Astrocyte (in vitro differentiated cells and primary cell): ENCODE data around the gene GNA15. TPM values are rescaled to one million over a fixed set of nuclear protein-coding genes. Genes with fewer than 3 reads are reported as not detected.
A peak's percentile ranks its signal among the peaks of the same experiment; 100 is the strongest.

ENCODE experiments used
- DNase-seq: peaks from one replicate; pipeline ENCODE4 v3.0.0-alpha.2; 2010; ENCODE audit warnings: low read depth
- FAIRE-seq: peaks from 2 replicates; lab custom pipeline; 2011; peaks lifted over from hg19 to GRCh38; lab: Jason Lieb, UNC
- H2AFZ ChIP-seq: 2 replicates; pipeline ENCODE4 v1.6.0; 2012; ENCODE audit warnings: low read depth, low read length, inconsistent platforms
- H3K27ac ChIP-seq: 2 replicates; pipeline ENCODE4 v1.5.1; 2011; ENCODE audit warnings: low read depth, low read length, inconsistent platforms
- H3K27me3 ChIP-seq: 2 replicates; pipeline ENCODE4 v1.6.0; 2011; ENCODE audit warnings: low read length, inconsistent platforms; ENCODE audit not compliant: insufficient read depth
- H3K36me3 ChIP-seq: 2 replicates; pipeline ENCODE4 v1.5.1; 2011; ENCODE audit warnings: low read length, inconsistent platforms; ENCODE audit not compliant: insufficient read depth
- H3K4me1 ChIP-seq: 2 replicates; pipeline ENCODE4 v1.5.1; 2011; ENCODE audit warnings: low read length, inconsistent platforms; ENCODE audit not compliant: insufficient read depth
- H3K4me2 ChIP-seq: 2 replicates; pipeline ENCODE4 v1.6.0; 2012; ENCODE audit warnings: low read length, inconsistent platforms
- H3K4me3 ChIP-seq: 2 replicates; pipeline ENCODE4 v1.5.1; 2011; ENCODE audit warnings: low read depth, mild to moderate bottlenecking, low read length, inconsistent platforms; ENCODE audit not compliant: insufficient read depth
- H3K79me2 ChIP-seq: 2 replicates; pipeline ENCODE4 v1.6.0; 2012; ENCODE audit warnings: mild to moderate bottlenecking, low read length, inconsistent platforms; ENCODE audit not compliant: insufficient read depth
- H3K9ac ChIP-seq: 2 replicates; pipeline ENCODE4 v1.6.0; 2012; ENCODE audit warnings: mild to moderate bottlenecking, low read length, inconsistent platforms
- H3K9me3 ChIP-seq: 2 replicates; pipeline ENCODE4 v1.5.1; 2012; ENCODE audit warnings: low read depth, mild to moderate bottlenecking, low read length, inconsistent platforms; ENCODE audit not compliant: insufficient read depth
- H4K20me1 ChIP-seq: 2 replicates; pipeline ENCODE4 v1.6.0; 2012; ENCODE audit warnings: low read length, inconsistent platforms; ENCODE audit not compliant: insufficient read depth
- H3K27ac Mint-ChIP-seq: one replicate; pipeline ENCODE4 v1.8.0; 2021; ENCODE audit warnings: mild to moderate bottlenecking, mixed read lengths; ENCODE audit not compliant: unreplicated experiment
- H3K27me3 Mint-ChIP-seq: one replicate; pipeline ENCODE4 v1.8.0; 2021; ENCODE audit warnings: low read depth, mixed read lengths; ENCODE audit not compliant: unreplicated experiment
- H3K36me3 Mint-ChIP-seq: one replicate; pipeline ENCODE4 v1.8.0; 2021; ENCODE audit warnings: low read depth, mixed read lengths; ENCODE audit not compliant: unreplicated experiment
- H3K4me1 Mint-ChIP-seq: one replicate; pipeline ENCODE4 v1.8.0; 2021; ENCODE audit warnings: low read depth, mixed read lengths; ENCODE audit not compliant: unreplicated experiment
- H3K4me3 Mint-ChIP-seq: one replicate; pipeline ENCODE4 v1.8.0; 2021; ENCODE audit warnings: mild to moderate bottlenecking, moderate library complexity, mixed read lengths; ENCODE audit not compliant: unreplicated experiment
- H3K9me3 Mint-ChIP-seq: one replicate; pipeline ENCODE4 v1.8.0; 2021; ENCODE audit warnings: mild to moderate bottlenecking, mixed read lengths; ENCODE audit not compliant: unreplicated experiment
- EZH2 ChIP-seq: IDR thresholded peaks from 2 replicates; pipeline ENCODE4 v1.6.1; 2012; ENCODE audit warnings: mild to moderate bottlenecking, low read length, inconsistent platforms; ENCODE audit not compliant: insufficient read depth
- total RNA-seq: library from RNA; stranded (reverse); gene quantifications from 2 replicates; pipeline ENCODE4 v1.2.1, GENCODE V29; 2021
- TF ChIP-seq, protein P1 (sequence below): IDR thresholded peaks from 2 replicates; pipeline ENCODE4 v1.5.1; 2011; ENCODE audit warnings: low read depth, mild to moderate bottlenecking, inconsistent platforms, low read length, moderate library complexity; ENCODE audit not compliant: insufficient read depth

GNA15 gene
- total RNA-seq, 1 donor from 2014 or later = not detected

GRCh38 chr19:3146677-3147100 is 10.9 kb downstream of the GNA15 start:
- Histone ChIP-seq H3K4me2 (no peak overlapping the region), H3K4me1 (peaks cover 9% of the 10 kb centered on the region), H3K27me3 (no peaks in the 10 kb centered on the region), H3K27ac (no peak overlapping the region), H3K4me3 (no peak overlapping the region), H3K79me2 (no peaks in the 10 kb centered on the region), H3K9me3 (no peaks in the 10 kb centered on the region), H2AFZ (no peak overlapping the region), H3K36me3 (no peaks in the 10 kb centered on the region), H4K20me1 (no peaks in the 10 kb centered on the region), H3K9ac (no peak overlapping the region)
- FAIRE-seq (no peak), DNase-seq (no peak)
- Mint-ChIP-seq H3K4me1 (no peaks in the 10 kb centered on the region), H3K27me3 (peaks cover 13% of the 10 kb centered on the region), H3K4me3 (no peak overlapping the region), H3K9me3 (no peaks in the 10 kb centered on the region), H3K27ac (no peak overlapping the region), H3K36me3 (no peaks in the 10 kb centered on the region)
- no peak for TF ChIP-seq EZH2
- TF ChIP-seq, protein P1, sequence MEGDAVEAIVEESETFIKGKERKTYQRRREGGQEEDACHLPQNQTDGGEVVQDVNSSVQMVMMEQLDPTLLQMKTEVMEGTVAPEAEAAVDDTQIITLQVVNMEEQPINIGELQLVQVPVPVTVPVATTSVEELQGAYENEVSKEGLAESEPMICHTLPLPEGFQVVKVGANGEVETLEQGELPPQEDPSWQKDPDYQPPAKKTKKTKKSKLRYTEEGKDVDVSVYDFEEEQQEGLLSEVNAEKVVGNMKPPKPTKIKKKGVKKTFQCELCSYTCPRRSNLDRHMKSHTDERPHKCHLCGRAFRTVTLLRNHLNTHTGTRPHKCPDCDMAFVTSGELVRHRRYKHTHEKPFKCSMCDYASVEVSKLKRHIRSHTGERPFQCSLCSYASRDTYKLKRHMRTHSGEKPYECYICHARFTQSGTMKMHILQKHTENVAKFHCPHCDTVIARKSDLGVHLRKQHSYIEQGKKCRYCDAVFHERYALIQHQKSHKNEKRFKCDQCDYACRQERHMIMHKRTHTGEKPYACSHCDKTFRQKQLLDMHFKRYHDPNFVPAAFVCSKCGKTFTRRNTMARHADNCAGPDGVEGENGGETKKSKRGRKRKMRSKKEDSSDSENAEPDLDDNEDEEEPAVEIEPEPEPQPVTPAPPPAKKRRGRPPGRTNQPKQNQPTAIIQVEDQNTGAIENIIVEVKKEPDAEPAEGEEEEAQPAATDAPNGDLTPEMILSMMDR = peak; percentile 39

DNA sequence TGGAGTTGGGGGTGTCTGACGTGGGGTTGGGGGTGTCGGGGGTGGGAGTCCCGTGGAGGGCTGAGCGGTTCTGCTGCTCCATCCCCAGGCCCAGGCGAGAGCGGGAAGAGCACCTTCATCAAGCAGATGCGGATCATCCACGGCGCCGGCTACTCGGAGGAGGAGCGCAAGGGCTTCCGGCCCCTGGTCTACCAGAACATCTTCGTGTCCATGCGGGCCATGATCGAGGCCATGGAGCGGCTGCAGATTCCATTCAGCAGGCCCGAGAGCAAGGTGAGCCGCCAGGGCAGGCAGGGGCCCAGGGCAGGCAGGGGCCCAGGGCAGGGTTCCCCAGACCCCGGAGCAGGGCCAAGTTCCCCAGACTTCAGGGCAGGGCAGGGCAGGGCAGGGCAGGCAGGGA is 12.7 kb downstream of the GNA15 start:
- no peaks in the 10 kb centered on the region for H3K4me1 ChIP-seq
- H4K20me1 ChIP-seq = no peaks in the 10 kb centered on the region
- DNase-seq (no peak), FAIRE-seq (no peak)
- no peak overlapping the region for H3K4me2 ChIP-seq
- Mint-ChIP-seq H3K4me1 (no peaks in the 10 kb centered on the region), H3K27me3 (peaks cover 13% of the 10 kb centered on the region), H3K36me3 (no peaks in the 10 kb centered on the region), H3K4me3 (no peak overlapping the region), H3K27ac (no peak overlapping the region), H3K9me3 (no peaks in the 10 kb centered on the region)
- H3K27ac ChIP-seq = no peak overlapping the region
- no peak overlapping the region for H3K9ac ChIP-seq
- H3K79me2 ChIP-seq = no peaks in the 10 kb centered on the region
- no peaks in the 10 kb centered on the region for H3K9me3 ChIP-seq
- H2AFZ ChIP-seq = no peak overlapping the region
- H3K4me3 ChIP-seq = no peak overlapping the region
- H3K36me3 ChIP-seq = no peaks in the 10 kb centered on the region
- H3K27me3 ChIP-seq = no peaks in the 10 kb centered on the region
- TF ChIP-seq EZH2 = no peak
- TF ChIP-seq, protein P1 = no peak

DNA sequence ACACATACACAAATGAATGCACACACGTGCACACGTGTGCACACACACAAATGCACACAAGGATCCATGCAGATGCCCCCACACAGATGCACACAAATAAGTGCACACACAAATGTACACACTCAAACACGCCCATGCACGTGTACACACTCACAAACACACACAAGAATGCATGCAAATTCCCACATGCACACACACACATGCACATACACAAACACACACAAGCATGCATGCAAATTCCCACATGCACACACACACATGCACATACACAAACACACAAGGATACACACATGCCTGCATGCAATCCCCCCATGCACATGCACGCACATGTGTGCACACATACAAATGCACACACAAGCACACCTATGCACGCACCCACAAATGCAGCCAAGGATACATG is 13.3 kb downstream of the GNA15 start:
- Histone ChIP-seq H2AFZ (no peak overlapping the region), H3K4me1 (no peaks in the 10 kb centered on the region), H3K4me2 (no peak overlapping the region), H3K27ac (no peak overlapping the region), H3K36me3 (no peaks in the 10 kb centered on the region), H3K9ac (no peak overlapping the region), H3K9me3 (no peaks in the 10 kb centered on the region), H4K20me1 (no peaks in the 10 kb centered on the region), H3K79me2 (no peaks in the 10 kb centered on the region), H3K4me3 (no peak overlapping the region), H3K27me3 (no peaks in the 10 kb centered on the region)
- peaks cover 13% of the 10 kb centered on the region for H3K27me3 Mint-ChIP-seq
- TF ChIP-seq EZH2 = no peak
- TF ChIP-seq, protein P1 = no peak
- no peak overlapping the region for H3K27ac Mint-ChIP-seq
- FAIRE-seq = no peak
- H3K36me3 Mint-ChIP-seq = no peaks in the 10 kb centered on the region
- H3K9me3 Mint-ChIP-seq = no peaks in the 10 kb centered on the region
- H3K4me1 Mint-ChIP-seq = no peaks in the 10 kb centered on the region
- no peak for DNase-seq
- no peak overlapping the region for H3K4me3 Mint-ChIP-seq
